ENCODE results near the gene HGS. TPM values are rescaled to one million over a fixed set of nuclear protein-coding genes. Genes with fewer than 3 reads are reported as not detected.

HGS gene
- total RNA-seq, 4 donors from 2014 or later, result 96.1 to 205 (median 150) TPM

DNA sequence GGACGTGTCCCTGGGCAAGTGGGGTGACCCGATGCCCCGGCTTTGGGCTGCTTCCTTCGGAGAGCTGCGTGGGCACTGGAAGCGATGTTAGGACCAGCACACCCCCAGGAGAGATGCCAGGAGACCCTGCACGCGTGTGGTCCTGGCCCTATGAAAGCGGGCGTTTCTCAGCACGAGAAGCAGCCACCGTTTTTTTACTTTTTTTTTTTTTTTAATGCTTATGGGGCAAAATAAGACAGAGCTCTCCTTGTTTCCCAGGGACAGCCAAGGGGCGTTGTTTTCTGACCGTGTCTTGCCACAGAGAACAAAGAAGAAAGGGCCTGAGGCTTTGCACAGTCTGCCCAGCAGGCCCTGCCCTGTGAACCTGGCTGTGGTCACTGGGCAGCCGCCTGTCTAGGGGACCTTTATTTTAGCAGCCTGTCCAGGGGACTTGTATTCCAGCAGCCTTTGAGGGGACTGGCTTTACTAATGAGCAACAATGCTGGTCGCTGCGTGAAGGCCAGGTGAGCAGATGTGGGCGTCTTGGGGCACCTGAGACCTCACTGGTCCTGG is 29.3 kb downstream of the HGS start:
- no peak for DNase-seq
- peak overlapping the region; percentile 53 to 94 (median 77) for H3K4me3 ChIP-seq
- intact Hi-C loops (cut with DNase I; ENCODE audit: low total_unique reads) (no loop called here), in situ Hi-C loops (cut with MboI; ENCODE audit: low pct_ligation_motif_present in 1 of 4, low pct_unique_long_range_greater_than_20kb in 1 of 4, low sequenced_read_pairs in 3 of 4) (no loop called here)
- H3K9me3 ChIP-seq, result no peaks in the 10 kb centered on the region
- TF ChIP-seq EP300 (IDR thresholded peaks at IDR 0.05; ENCODE audit: low read depth) (no peak), POLR2AphosphoS5 (IDR thresholded peaks at IDR 0.05) (no peak), POLR2A (IDR thresholded peaks at IDR 0.05) (no peak)
- TF ChIP-seq, protein P1, sequence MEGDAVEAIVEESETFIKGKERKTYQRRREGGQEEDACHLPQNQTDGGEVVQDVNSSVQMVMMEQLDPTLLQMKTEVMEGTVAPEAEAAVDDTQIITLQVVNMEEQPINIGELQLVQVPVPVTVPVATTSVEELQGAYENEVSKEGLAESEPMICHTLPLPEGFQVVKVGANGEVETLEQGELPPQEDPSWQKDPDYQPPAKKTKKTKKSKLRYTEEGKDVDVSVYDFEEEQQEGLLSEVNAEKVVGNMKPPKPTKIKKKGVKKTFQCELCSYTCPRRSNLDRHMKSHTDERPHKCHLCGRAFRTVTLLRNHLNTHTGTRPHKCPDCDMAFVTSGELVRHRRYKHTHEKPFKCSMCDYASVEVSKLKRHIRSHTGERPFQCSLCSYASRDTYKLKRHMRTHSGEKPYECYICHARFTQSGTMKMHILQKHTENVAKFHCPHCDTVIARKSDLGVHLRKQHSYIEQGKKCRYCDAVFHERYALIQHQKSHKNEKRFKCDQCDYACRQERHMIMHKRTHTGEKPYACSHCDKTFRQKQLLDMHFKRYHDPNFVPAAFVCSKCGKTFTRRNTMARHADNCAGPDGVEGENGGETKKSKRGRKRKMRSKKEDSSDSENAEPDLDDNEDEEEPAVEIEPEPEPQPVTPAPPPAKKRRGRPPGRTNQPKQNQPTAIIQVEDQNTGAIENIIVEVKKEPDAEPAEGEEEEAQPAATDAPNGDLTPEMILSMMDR (IDR thresholded peaks at IDR 0.05), result no peak
- peaks cover 0 to 3% (median 0%) of the 10 kb centered on the region in 4 donors for H3K36me3 ChIP-seq
- WGBS, 2 donors (ENCODE audit: low coverage in 1 of 2), result 31% methylated on average over 18 of the region's 18 CpGs; no CpG with 5 or more reads in 1 of the 2 donors
- no peaks in the 10 kb centered on the region for H3K27me3 ChIP-seq
- peaks cover 27 to 45% (median 43%) of the 10 kb centered on the region in 4 donors for H3K4me1 ChIP-seq
- H3K27ac ChIP-seq, result peak overlapping the region; percentile 80 to 90 (median 86)

DNA sequence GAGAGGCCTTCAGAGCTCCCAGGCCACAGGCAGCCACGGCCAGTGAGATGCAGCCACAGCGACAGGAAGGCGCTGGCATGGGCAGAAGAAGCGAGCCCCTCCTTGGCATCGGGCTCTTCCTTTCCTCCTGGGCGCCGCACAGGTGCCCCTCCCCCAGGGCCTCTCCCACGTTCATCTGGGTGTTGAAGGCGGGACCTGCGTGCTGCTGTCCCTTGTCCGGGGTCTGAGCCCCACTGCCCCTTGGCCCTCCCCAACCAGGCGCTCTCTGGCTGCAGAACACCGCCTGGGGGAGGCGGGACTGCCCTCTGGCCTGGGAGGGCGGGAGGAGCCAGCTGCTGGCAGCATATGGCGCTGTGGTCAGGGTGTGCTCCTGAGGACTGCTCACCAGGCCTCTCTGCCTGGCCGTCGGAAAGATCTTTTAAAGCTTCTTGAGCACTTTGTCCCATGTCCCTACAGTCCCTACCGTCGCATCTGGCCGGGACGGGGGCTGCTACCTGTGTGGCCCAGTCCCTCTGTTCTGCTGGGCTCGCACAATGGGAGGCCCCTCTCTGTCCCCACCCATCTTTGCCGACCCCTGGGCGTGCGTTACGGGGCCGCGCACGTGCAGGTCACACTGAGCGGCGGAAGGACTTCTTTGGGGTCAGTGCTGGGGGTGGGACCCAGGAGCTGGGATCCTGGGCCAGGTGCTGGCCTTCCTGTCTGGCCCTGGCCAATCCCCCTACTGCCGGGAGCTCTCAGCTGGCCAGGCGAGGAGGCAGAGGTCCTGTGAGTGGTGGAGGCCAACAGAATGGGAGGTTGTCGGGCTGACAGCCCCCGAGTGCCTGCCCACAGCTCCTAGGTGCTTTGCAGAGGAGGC is 30.0 kb downstream of the HGS start:
- WGBS, 2 donors (ENCODE audit: low coverage in 1 of 2), result 47 to 48% methylated on average over 3 to 34 of the region's 36 CpGs
- no peaks in the 10 kb centered on the region for H3K27me3 ChIP-seq
- H3K27ac ChIP-seq, result peak overlapping the region; percentile 80 to 90 (median 86)
- H3K36me3 ChIP-seq, result peaks cover 0 to 4% (median 0%) of the 10 kb centered on the region in 4 donors
- no peak for TF ChIP-seq EP300 (IDR thresholded peaks at IDR 0.05; ENCODE audit: low read depth)
- peak; percentile 48 for TF ChIP-seq POLR2A (IDR thresholded peaks at IDR 0.05)
- TF ChIP-seq, protein P1 (IDR thresholded peaks at IDR 0.05), result no peak
- TF ChIP-seq POLR2AphosphoS5 (IDR thresholded peaks at IDR 0.05), result peak in 1 of 3 donors; percentile 66
- peak overlapping the region in 3 of 4 donors; percentile 75 to 94 (median 79) for H3K4me3 ChIP-seq
- intact Hi-C loops (cut with DNase I; ENCODE audit: low total_unique reads), result no loop called here
- H3K9me3 ChIP-seq, result no peaks in the 10 kb centered on the region
- DNase-seq, result peak; percentile 69
- peaks cover 27 to 45% (median 43%) of the 10 kb centered on the region in 4 donors for H3K4me1 ChIP-seq
- in situ Hi-C loops (cut with MboI; ENCODE audit: low pct_ligation_motif_present in 1 of 4, low pct_unique_long_range_greater_than_20kb in 1 of 4, low sequenced_read_pairs in 3 of 4), result no loop called here

DNA sequence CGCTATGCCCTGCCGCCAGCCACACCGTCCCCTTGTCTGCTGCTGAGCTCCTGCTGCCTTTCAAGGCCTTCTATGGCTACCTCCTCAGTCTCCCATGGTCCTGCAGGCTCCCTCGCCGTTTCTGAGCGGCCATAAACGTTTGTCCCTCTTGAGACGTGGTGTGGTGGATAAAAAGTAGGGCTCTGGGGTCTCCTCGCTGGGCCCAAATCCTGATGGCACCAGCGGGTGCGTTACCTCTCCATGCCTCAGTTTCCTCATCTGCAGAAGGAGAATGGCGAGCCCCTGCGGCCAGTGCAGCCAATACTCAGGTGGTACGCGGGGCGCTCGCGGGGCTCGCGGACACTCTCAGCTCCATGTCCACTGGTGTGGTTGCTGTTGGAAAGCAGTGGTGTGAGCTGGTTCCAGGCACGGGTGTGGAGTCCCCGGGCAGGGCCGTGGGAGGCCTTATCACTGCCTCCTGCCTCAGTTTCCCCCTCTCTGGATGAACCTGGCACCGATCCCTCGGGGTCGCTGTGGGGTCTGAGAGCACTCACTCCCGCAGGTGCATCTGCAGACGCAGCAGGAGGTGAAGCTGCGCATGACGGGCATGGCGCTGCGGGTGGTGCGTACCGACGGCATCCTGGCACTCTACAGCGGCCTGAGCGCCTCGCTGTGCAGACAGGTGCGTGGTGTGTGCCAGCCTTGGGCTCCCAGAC is 30.7 kb downstream of the HGS start:
- H3K27me3 ChIP-seq, result no peaks in the 10 kb centered on the region
- H3K9me3 ChIP-seq, result no peaks in the 10 kb centered on the region
- DNase-seq, result no peak
- H3K4me3 ChIP-seq, result peak overlapping the region in 2 of 4 donors; percentile 79 to 94
- TF ChIP-seq EP300 (IDR thresholded peaks at IDR 0.05; ENCODE audit: low read depth) (no peak), POLR2AphosphoS5 (IDR thresholded peaks at IDR 0.05) (no peak), POLR2A (IDR thresholded peaks at IDR 0.05) (no peak)
- TF ChIP-seq, protein P1 (IDR thresholded peaks at IDR 0.05), result no peak
- peak overlapping the region; percentile 80 to 90 (median 86) for H3K27ac ChIP-seq
- WGBS, 2 donors (ENCODE audit: low coverage in 1 of 2), result 80 to 96% methylated on average over 4 to 39 of the region's 39 CpGs
- H3K36me3 ChIP-seq, result peaks cover 0 to 4% (median 0%) of the 10 kb centered on the region in 4 donors
- H3K4me1 ChIP-seq, result peaks cover 27 to 44% (median 41%) of the 10 kb centered on the region in 4 donors
- in situ Hi-C loops (cut with MboI; ENCODE audit: low pct_ligation_motif_present in 1 of 4, low pct_unique_long_range_greater_than_20kb in 1 of 4, low sequenced_read_pairs in 3 of 4), result no loop called here
- intact Hi-C loops (cut with DNase I; ENCODE audit: low total_unique reads), result no loop called here

Measured in transverse colon (tissue), 4 donors.